Liver (tissue), 9 donors: ENCODE data around the gene RASGRF1. TPM values are rescaled to one million over a fixed set of nuclear protein-coding genes. Genes with fewer than 3 reads are reported as not detected.

Source experiments
- DNase-seq: peaks from one replicate; pipeline ENCODE4 v3.0.0-alpha.2; 2017; ENCODE audit warnings: low spot score
- H3K27ac ChIP-seq, 2 donors: one replicate each; pipeline ENCODE4 v1.7.0; 2013; ENCODE audit warnings: inconsistent platforms in 2 of 2, low read length in 2 of 2, control low read depth in 1 of 2, low read depth in 1 of 2, mild to moderate bottlenecking in 1 of 2
- H3K27me3 ChIP-seq, 4 donors: one replicate each; pipeline versions ENCODE4 v1.6.1 to v1.7.0; 2013; ENCODE audit warnings: low read length in 3 of 4, inconsistent platforms in 1 of 4, mild to moderate bottlenecking in 1 of 4, moderate library complexity in 1 of 4; ENCODE audit not compliant: control insufficient read depth in 4 of 4, insufficient read depth in 4 of 4
- H3K36me3 ChIP-seq, 4 donors: one replicate each; pipeline versions ENCODE4 v1.6.1 to v1.7.0; 2013; ENCODE audit warnings: low read length in 3 of 4, mild to moderate bottlenecking in 3 of 4, low read depth in 1 of 4, moderate library complexity in 1 of 4; ENCODE audit not compliant: control insufficient read depth in 4 of 4, insufficient read depth in 3 of 4
- H3K4me1 ChIP-seq, 4 donors: one replicate each; pipeline versions ENCODE4 v1.6.1 to v1.7.0; 2013; ENCODE audit warnings: low read length in 3 of 4, mild to moderate bottlenecking in 3 of 4, moderate library complexity in 1 of 4; ENCODE audit not compliant: control insufficient read depth in 4 of 4, insufficient read depth in 4 of 4
- H3K4me3 ChIP-seq, 3 donors: one replicate each; pipeline versions ENCODE4 v1.6.1 to v1.7.0; 2013; ENCODE audit warnings: low read length in 3 of 3, control low read depth in 1 of 3, low read depth in 1 of 3, mild to moderate bottlenecking in 1 of 3
- H3K9ac ChIP-seq, 2 donors: one replicate each; pipeline ENCODE4 v1.7.0; 2013; ENCODE audit warnings: low read length in 2 of 2, mild to moderate bottlenecking in 2 of 2, moderate library complexity in 2 of 2, control low read depth in 1 of 2, low read depth in 1 of 2
- H3K9me3 ChIP-seq, 4 donors: one replicate each; pipeline versions ENCODE4 v1.6.1 to v1.7.0; 2013; ENCODE audit warnings: low read length in 3 of 4; ENCODE audit not compliant: control insufficient read depth in 4 of 4
- ATF3 ChIP-seq: IDR thresholded peaks from 2 replicates; pipeline ENCODE4 v1.6.1; 2016; ENCODE audit warnings: antibody characterized with exemption
- EGR1 ChIP-seq, 2 donors: IDR thresholded peaks; 2 replicates each; pipeline ENCODE4 v1.6.1; 2016 to 2018; ENCODE audit warnings: antibody characterized with exemption in 2 of 2, low read depth in 2 of 2
- FOXA1 ChIP-seq: IDR thresholded peaks from 2 replicates; pipeline ENCODE4 v1.6.1; 2016; ENCODE audit warnings: antibody characterized with exemption
- FOXA2 ChIP-seq: IDR thresholded peaks from 2 replicates; pipeline ENCODE4 v1.6.1; 2016; ENCODE audit warnings: antibody characterized with exemption
- GABPA ChIP-seq, 2 donors: IDR thresholded peaks in 1 of 2; conservative IDR thresholded peaks in 1 of 2; 2 replicates each; pipeline ENCODE4 v1.6.1; 2016; ENCODE audit warnings: antibody characterized with exemption in 2 of 2, mild to moderate bottlenecking in 1 of 2, moderate library complexity in 1 of 2
- HNF4A ChIP-seq, 2 donors: conservative IDR thresholded peaks; 2 replicates each; pipeline ENCODE4 v1.6.1; 2016; ENCODE audit warnings: antibody characterized with exemption in 2 of 2, mild to moderate bottlenecking in 2 of 2
- HNF4G ChIP-seq: IDR thresholded peaks from 2 replicates; pipeline ENCODE4 v1.6.1; 2016; ENCODE audit warnings: antibody characterized with exemption
- JUND ChIP-seq, 2 donors: IDR thresholded peaks; 2 replicates each; pipeline ENCODE4 v1.6.1; 2016; ENCODE audit warnings: antibody characterized with exemption in 2 of 2
- NR2F2 ChIP-seq: IDR thresholded peaks from 2 replicates; pipeline ENCODE4 v1.6.1; 2016; ENCODE audit warnings: antibody characterized with exemption
- RAD21 ChIP-seq, 2 donors: IDR thresholded peaks; 2 replicates each; pipeline ENCODE4 v1.6.1; 2016; ENCODE audit warnings: antibody characterized with exemption in 2 of 2, mild to moderate bottlenecking in 2 of 2
- RXRA ChIP-seq, 2 donors: IDR thresholded peaks; 2 replicates each; pipeline ENCODE4 v1.6.1; 2017 to 2018; ENCODE audit warnings: antibody characterized with exemption in 2 of 2, mild to moderate bottlenecking in 1 of 2
- SP1 ChIP-seq: IDR thresholded peaks from 2 replicates; pipeline ENCODE4 v1.6.1; 2018; ENCODE audit warnings: antibody characterized with exemption, mild to moderate bottlenecking
- TAF1 ChIP-seq: conservative IDR thresholded peaks from 2 replicates; pipeline ENCODE4 v1.6.1; 2016; ENCODE audit warnings: antibody characterized with exemption, mild to moderate bottlenecking
- ZBTB33 ChIP-seq: IDR thresholded peaks from 2 replicates; pipeline ENCODE4 v1.6.1; 2016; ENCODE audit warnings: antibody characterized with exemption
- WGBS: extraction: QIAGEN DNeasy Blood & Tissue Kit; methylation state at CpG from one replicate; pipeline ENCODE4 v1.1.7; 2013; 5-methylcytosine and 5-hydroxymethylcytosine counted together
- polyA plus RNA-seq, 2 donors: library from polyadenylated mRNA; stranded (reverse) in 1 of 2; unstranded in 1 of 2; fragments of 200-250 nt in 1 of 2; fragments of >200 nt in 1 of 2; fragmentation: Nextera tagmentation in 1 of 2; extraction: Ambion mirVana in 1 of 2; gene quantifications; one replicate each; pipeline versions ENCODE4 v1.2.1 to v1.2.3, GENCODE V29; 2013 to 2015
- total RNA-seq, 2 donors: library from RNA; depleted of rRNA; stranded (reverse); fragments of >200 nt; gene quantifications; one replicate each; pipeline ENCODE4 v1.2.3, GENCODE V29; 2014
- TF ChIP-seq, protein P1 (sequence below): IDR thresholded peaks from 2 replicates; pipeline ENCODE4 v1.6.1; 2016; ENCODE audit warnings: antibody characterized with exemption
- TF ChIP-seq, protein P2 (sequence below): IDR thresholded peaks from 2 replicates; pipeline ENCODE4 v1.6.1; 2016; ENCODE audit warnings: antibody characterized with exemption, mild to moderate bottlenecking
- TF ChIP-seq, protein P3 (sequence below): fragments of 150-350 bp; IDR thresholded peaks from 2 replicates; pipeline ENCODE4 v1.5.1; 2017; ENCODE audit warnings: improper control_type of control experiment, low read depth, low read length; ENCODE audit not compliant: missing input control
- donor health status: healthy.
- donor health status: healthy.
- donor health status: healthy.
- donor health status: healthy.
- donor health status: healthy.

The RASGRF1 gene
- total and polyA plus RNA-seq, 4 donors, result 0.28 TPM; not detected in 3

DNA sequence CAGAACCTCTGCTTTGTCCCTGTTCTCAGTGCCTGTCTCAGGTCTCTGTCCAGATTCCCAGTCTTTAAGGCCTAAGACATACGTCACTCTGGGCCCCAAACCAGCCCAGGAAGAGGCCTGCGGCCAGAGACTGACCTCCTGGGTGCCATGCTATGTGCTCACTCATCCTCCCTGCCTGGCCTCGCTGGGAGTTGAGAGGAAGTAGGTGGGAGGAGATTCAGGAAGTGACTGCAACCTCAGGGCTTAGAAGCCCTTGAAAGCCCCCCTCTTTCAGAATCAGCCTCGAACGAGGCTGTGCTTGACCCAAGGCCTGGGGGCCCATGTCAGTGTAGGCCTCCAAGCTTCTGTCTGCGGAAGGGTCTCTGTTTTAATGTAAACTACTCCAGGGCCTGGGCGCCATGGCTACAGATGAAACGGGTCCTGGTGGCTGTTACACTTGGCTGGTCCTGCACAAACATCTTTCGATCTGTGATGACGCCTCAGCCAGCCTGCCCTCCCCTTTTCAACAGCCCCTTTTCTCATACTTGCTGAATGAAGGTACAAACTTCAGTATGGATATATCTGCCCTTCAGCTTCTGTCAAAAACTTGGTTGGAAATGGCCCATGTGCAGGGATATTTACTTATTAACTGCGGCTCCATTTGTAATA, 11.7 kb downstream of the RASGRF1 start:
- Histone ChIP-seq H3K36me3 (no peaks in the 10 kb centered on the region), H3K4me1 (no peaks in the 10 kb centered on the region), H3K27me3 (no peaks in the 10 kb centered on the region), H3K27ac (no peak overlapping the region), H3K9me3 (no peaks in the 10 kb centered on the region), H3K9ac (no peak overlapping the region), H3K4me3 (no peak overlapping the region)
- 88% methylated on average over 11 of the region's 11 CpGs for WGBS
- DNase-seq, result no peak
- TF ChIP-seq, protein P1, sequence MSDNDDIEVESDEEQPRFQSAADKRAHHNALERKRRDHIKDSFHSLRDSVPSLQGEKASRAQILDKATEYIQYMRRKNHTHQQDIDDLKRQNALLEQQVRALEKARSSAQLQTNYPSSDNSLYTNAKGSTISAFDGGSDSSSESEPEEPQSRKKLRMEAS, result no peak
- TF ChIP-seq FOXA1, result no peak
- no peak for TF ChIP-seq HNF4A (conservative IDR thresholded peaks at IDR 0.05)
- no peak for TF ChIP-seq RXRA (IDR thresholded peaks at IDR 0.05)
- TF ChIP-seq TAF1, result no peak
- no peak for TF ChIP-seq GABPA (IDR thresholded peaks at IDR 0.05 in 1 of 2, conservative IDR thresholded peaks at IDR 0.05 in 1 of 2)
- no peak for TF ChIP-seq HNF4G
- TF ChIP-seq JUND (IDR thresholded peaks at IDR 0.05), result no peak
- TF ChIP-seq, protein P2, sequence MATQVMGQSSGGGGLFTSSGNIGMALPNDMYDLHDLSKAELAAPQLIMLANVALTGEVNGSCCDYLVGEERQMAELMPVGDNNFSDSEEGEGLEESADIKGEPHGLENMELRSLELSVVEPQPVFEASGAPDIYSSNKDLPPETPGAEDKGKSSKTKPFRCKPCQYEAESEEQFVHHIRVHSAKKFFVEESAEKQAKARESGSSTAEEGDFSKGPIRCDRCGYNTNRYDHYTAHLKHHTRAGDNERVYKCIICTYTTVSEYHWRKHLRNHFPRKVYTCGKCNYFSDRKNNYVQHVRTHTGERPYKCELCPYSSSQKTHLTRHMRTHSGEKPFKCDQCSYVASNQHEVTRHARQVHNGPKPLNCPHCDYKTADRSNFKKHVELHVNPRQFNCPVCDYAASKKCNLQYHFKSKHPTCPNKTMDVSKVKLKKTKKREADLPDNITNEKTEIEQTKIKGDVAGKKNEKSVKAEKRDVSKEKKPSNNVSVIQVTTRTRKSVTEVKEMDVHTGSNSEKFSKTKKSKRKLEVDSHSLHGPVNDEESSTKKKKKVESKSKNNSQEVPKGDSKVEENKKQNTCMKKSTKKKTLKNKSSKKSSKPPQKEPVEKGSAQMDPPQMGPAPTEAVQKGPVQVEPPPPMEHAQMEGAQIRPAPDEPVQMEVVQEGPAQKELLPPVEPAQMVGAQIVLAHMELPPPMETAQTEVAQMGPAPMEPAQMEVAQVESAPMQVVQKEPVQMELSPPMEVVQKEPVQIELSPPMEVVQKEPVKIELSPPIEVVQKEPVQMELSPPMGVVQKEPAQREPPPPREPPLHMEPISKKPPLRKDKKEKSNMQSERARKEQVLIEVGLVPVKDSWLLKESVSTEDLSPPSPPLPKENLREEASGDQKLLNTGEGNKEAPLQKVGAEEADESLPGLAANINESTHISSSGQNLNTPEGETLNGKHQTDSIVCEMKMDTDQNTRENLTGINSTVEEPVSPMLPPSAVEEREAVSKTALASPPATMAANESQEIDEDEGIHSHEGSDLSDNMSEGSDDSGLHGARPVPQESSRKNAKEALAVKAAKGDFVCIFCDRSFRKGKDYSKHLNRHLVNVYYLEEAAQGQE, result no peak
- TF ChIP-seq ZBTB33, result no peak
- TF ChIP-seq, protein P3, sequence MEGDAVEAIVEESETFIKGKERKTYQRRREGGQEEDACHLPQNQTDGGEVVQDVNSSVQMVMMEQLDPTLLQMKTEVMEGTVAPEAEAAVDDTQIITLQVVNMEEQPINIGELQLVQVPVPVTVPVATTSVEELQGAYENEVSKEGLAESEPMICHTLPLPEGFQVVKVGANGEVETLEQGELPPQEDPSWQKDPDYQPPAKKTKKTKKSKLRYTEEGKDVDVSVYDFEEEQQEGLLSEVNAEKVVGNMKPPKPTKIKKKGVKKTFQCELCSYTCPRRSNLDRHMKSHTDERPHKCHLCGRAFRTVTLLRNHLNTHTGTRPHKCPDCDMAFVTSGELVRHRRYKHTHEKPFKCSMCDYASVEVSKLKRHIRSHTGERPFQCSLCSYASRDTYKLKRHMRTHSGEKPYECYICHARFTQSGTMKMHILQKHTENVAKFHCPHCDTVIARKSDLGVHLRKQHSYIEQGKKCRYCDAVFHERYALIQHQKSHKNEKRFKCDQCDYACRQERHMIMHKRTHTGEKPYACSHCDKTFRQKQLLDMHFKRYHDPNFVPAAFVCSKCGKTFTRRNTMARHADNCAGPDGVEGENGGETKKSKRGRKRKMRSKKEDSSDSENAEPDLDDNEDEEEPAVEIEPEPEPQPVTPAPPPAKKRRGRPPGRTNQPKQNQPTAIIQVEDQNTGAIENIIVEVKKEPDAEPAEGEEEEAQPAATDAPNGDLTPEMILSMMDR, result no peak
- no peak for TF ChIP-seq ATF3
- TF ChIP-seq RAD21 (IDR thresholded peaks at IDR 0.05), result no peak
- TF ChIP-seq NR2F2, result no peak
- no peak for TF ChIP-seq EGR1 (IDR thresholded peaks at IDR 0.05; ENCODE audit: low read depth in 2 of 2)
- TF ChIP-seq FOXA2, result no peak
- no peak for TF ChIP-seq SP1
